Measurements from ENCODE around the gene BRINP2.

The BRINP2 gene

GRCh38 chr1:177172272-177172671 is 1.5 kb downstream of the BRINP2 start:
- Histone ChIP-seq H3K36me3 (ENCODE audit: control insufficient read depth, insufficient read depth, low read length) (no peaks in the 10 kb centered on the region), H3K4me3 (replicated peaks; ENCODE audit: low read depth, low read length) (no peak overlapping the region), H3K27me3 (replicated peaks; ENCODE audit: control insufficient read depth, insufficient read depth, low read length) (peaks cover 3% of the 10 kb centered on the region; the same call in 1 of the 2 replicates)
- TF ChIP-seq, protein P1, sequence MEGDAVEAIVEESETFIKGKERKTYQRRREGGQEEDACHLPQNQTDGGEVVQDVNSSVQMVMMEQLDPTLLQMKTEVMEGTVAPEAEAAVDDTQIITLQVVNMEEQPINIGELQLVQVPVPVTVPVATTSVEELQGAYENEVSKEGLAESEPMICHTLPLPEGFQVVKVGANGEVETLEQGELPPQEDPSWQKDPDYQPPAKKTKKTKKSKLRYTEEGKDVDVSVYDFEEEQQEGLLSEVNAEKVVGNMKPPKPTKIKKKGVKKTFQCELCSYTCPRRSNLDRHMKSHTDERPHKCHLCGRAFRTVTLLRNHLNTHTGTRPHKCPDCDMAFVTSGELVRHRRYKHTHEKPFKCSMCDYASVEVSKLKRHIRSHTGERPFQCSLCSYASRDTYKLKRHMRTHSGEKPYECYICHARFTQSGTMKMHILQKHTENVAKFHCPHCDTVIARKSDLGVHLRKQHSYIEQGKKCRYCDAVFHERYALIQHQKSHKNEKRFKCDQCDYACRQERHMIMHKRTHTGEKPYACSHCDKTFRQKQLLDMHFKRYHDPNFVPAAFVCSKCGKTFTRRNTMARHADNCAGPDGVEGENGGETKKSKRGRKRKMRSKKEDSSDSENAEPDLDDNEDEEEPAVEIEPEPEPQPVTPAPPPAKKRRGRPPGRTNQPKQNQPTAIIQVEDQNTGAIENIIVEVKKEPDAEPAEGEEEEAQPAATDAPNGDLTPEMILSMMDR (IDR thresholded peaks at IDR 0.05; ENCODE audit: insufficient read depth, low read length, poor library complexity, severe bottlenecking), result no peak
- DNase-seq (ENCODE audit: extremely low read depth, insufficient read length), result no peak

GRCh38 chr1:177172866-177173265 is 2.1 kb downstream of the BRINP2 start:
- peaks cover 3% of the 10 kb centered on the region; the same call in 1 of the 2 replicates for H3K27me3 ChIP-seq (replicated peaks; ENCODE audit: control insufficient read depth, insufficient read depth, low read length)

DNA sequence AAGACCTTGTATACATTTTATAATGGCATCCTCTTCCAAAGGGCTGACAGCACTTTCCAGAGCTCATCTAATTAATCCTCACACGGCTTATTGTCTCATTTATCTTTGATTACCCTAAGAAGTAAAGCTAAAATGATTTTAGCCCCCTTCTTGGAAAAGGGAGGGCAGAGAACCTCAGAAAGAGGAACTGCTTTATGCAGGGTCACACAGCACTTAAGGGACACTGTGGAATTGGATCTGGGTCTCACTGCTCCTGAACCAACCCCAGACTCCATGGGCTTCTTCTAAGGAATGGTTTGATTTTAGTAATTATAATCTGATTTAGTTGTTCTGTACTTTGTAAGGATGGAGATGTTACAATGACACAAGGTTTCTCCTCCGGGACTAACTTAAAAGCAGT is 3.2 kb downstream of the BRINP2 start:
- Histone ChIP-seq H3K36me3 (ENCODE audit: control insufficient read depth, insufficient read depth, low read length) (no peaks in the 10 kb centered on the region), H3K27me3 (replicated peaks; ENCODE audit: control insufficient read depth, insufficient read depth, low read length) (peaks cover 3% of the 10 kb centered on the region; the same call in 1 of the 2 replicates), H3K4me3 (replicated peaks; ENCODE audit: low read depth, low read length) (no peak overlapping the region)
- TF ChIP-seq, protein P1 (IDR thresholded peaks at IDR 0.05; ENCODE audit: insufficient read depth, low read length, poor library complexity, severe bottlenecking), result no peak
- DNase-seq (ENCODE audit: extremely low read depth, insufficient read length), result no peak

More at GRCh38 chr1:177172866-177173265, 2.1 kb downstream of the BRINP2 start:
- DNase-seq (ENCODE audit: extremely low read depth, insufficient read length), result no peak
- H3K4me3 ChIP-seq (replicated peaks; ENCODE audit: low read depth, low read length), result no peak overlapping the region
- H3K36me3 ChIP-seq (ENCODE audit: control insufficient read depth, insufficient read depth, low read length), result no peaks in the 10 kb centered on the region
- TF ChIP-seq, protein P1 (IDR thresholded peaks at IDR 0.05; ENCODE audit: insufficient read depth, low read length, poor library complexity, severe bottlenecking), result no peak

DNA sequence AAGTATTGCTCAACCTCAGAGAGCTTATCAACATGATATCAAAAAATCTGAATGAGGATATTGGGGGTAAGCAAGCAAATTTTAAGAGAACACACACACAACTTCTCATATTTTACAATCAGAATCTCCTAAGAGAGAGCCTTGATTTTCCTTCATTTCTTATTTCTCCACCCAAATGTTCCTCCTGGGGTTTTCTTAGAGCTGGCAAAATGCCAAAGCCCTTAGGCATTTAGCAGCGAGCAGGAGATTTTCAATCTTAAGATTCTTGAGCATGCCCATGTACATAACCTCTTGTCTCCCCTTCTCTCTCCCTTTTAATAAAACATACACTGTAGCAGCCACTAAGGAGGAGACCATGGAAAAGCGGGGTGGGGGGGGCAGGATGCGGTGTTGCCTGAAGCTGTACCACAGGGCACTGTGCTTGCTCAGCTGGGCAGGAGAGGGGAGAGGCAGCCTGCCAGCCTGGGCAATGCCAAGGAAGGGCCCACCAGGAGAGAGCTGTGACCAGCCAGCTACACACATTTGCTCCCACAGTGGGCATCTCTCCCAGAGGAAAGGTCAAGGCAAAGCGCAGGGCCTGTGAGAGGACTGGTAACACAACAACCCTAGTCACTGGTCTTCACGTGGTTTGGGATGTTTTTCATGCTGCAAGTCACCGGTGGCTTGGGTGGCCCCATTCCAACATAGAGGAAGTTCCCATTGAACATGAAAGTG is 4.3 kb downstream of the BRINP2 start:
- Histone ChIP-seq H3K36me3 (ENCODE audit: control insufficient read depth, insufficient read depth, low read length) (no peaks in the 10 kb centered on the region), H3K27me3 (replicated peaks; ENCODE audit: control insufficient read depth, insufficient read depth, low read length) (peaks cover 3% of the 10 kb centered on the region), H3K4me3 (replicated peaks; ENCODE audit: low read depth, low read length) (no peak overlapping the region)
- DNase-seq (ENCODE audit: extremely low read depth, insufficient read length), result no peak
- TF ChIP-seq, protein P1 (IDR thresholded peaks at IDR 0.05; ENCODE audit: insufficient read depth, low read length, poor library complexity, severe bottlenecking), result no peak

DNA sequence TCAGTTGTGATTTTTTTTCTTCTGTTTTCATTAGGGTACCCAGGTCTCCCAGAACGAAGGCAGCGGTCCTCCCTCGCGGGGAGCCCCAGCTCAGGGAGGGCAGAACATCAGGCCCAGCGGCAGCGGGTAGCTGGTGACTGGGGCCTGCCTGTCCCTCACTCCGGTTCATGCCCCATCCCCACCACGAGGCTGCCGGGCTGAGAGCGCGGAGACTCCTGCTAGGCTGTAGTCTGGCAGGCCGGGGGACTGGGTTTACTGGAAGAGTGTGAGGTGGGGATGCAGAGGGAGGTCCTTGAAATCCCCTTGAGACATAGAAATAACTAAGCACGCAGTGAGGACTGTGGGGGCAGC is 10.5 kb downstream of the BRINP2 start:
- Histone ChIP-seq H3K27me3 (replicated peaks; ENCODE audit: control insufficient read depth, insufficient read depth, low read length) (peaks cover 1% of the 10 kb centered on the region), H3K4me3 (replicated peaks; ENCODE audit: low read depth, low read length) (no peak overlapping the region), H3K36me3 (ENCODE audit: control insufficient read depth, insufficient read depth, low read length) (no peaks in the 10 kb centered on the region)
- TF ChIP-seq, protein P1 (IDR thresholded peaks at IDR 0.05; ENCODE audit: insufficient read depth, low read length, poor library complexity, severe bottlenecking), result no peak
- no peak for DNase-seq (ENCODE audit: extremely low read depth, insufficient read length)

Data from GM06990 (cell line).